IMR-90 (cell line): ENCODE results near the gene YJEFN3.

ENCODE experiments used
- BHLHE40 ChIP-seq: fragments of 150-350 bp; IDR thresholded peaks from 2 replicates; pipeline ENCODE4 v1.6.1; 2016; ENCODE audit warnings: mild to moderate bottlenecking, low read depth, low read length
- CHD1 ChIP-seq: IDR thresholded peaks from 2 replicates; pipeline ENCODE4 v1.6.1; 2012; ENCODE audit warnings: low read depth, low read length, improper control_type of control experiment
- CTCF ChIP-seq: conservative IDR thresholded peaks from 2 replicates; pipeline ENCODE4 v1.5.1; 2012; ENCODE audit warnings: mild to moderate bottlenecking, low read depth, low read length, improper control_type of control experiment
- FOS ChIP-seq: fragments of 150-350 bp; IDR thresholded peaks from 2 replicates; pipeline ENCODE4 v1.6.1; 2016; ENCODE audit warnings: low read depth, low read length
- MAFK ChIP-seq: IDR thresholded peaks from 2 replicates; pipeline ENCODE4 v1.6.1; 2012; ENCODE audit warnings: low read depth, low read length, improper control_type of control experiment
- MAZ ChIP-seq: IDR thresholded peaks from 2 replicates; pipeline ENCODE4 v1.6.1; 2012; ENCODE audit warnings: low read depth, mild to moderate bottlenecking, low read length, improper control_type of control experiment, moderate library complexity, borderline replicate concordance
- MXI1 ChIP-seq: IDR thresholded peaks from 2 replicates; pipeline ENCODE4 v1.6.1; 2012; ENCODE audit warnings: low read depth, mild to moderate bottlenecking, low read length, moderate library complexity, borderline replicate concordance
- NFE2L2 ChIP-seq: fragments of 150-350 bp; IDR thresholded peaks from 2 replicates; pipeline ENCODE4 v1.6.1; 2016; ENCODE audit warnings: low read depth, mild to moderate bottlenecking, low read length
- POLR2A ChIP-seq: IDR thresholded peaks from 2 replicates; pipeline ENCODE4 v1.6.1; 2012; ENCODE audit warnings: mild to moderate bottlenecking, low read depth, low read length
- RAD21 ChIP-seq: IDR thresholded peaks from 2 replicates; pipeline ENCODE4 v1.6.1; 2012; ENCODE audit warnings: low read length, improper control_type of control experiment
- RCOR1 ChIP-seq: IDR thresholded peaks from 2 replicates; pipeline ENCODE4 v1.6.1; 2012; ENCODE audit warnings: mild to moderate bottlenecking, low read length, improper control_type of control experiment; ENCODE audit not compliant: insufficient replicate concordance
- RFX5 ChIP-seq: IDR thresholded peaks from 2 replicates; pipeline ENCODE4 v1.8.0; 2012; ENCODE audit warnings: low read depth, mild to moderate bottlenecking, low read length, moderate library complexity
- SMC3 ChIP-seq: fragments of 150-350 bp; IDR thresholded peaks from 2 replicates; pipeline ENCODE4 v1.6.1; 2016; ENCODE audit warnings: low read depth, mild to moderate bottlenecking, antibody characterized with exemption, low read length, moderate library complexity
- USF2 ChIP-seq: fragments of 150-350 bp; IDR thresholded peaks from 2 replicates; pipeline ENCODE4 v1.6.1; 2017; ENCODE audit warnings: mild to moderate bottlenecking, antibody characterized with exemption, low read length, low read depth

GRCh38 chr19:19524053-19524452, 4.7 kb upstream of the YJEFN3 start:
- TF ChIP-seq CHD1 (no peak), BHLHE40 (no peak), RFX5 (no peak), CTCF (no peak), MAFK (no peak), POLR2A (no peak), FOS (no peak), RCOR1 (no peak), SMC3 (no peak), RAD21 (no peak), USF2 (no peak), MXI1 (no peak), NFE2L2 (no peak), MAZ (no peak)
